KOPT-K1 (cell line): ENCODE data around the gene GALNS.

Experiments used
- H3K27ac ChIP-seq: fragments of 200-600 bp; sonication (generic); 2 replicates; pipeline ENCODE4 v1.5.1; 2016; ENCODE audit warnings: antibody characterized with exemption, mild to moderate bottlenecking, low read depth, low read length; ENCODE audit not compliant: poor library complexity, severe bottlenecking
- H3K36me3 ChIP-seq: fragments of 200-600 bp; sonication (generic); 2 replicates; pipeline ENCODE4 v1.5.1; 2017; ENCODE audit warnings: antibody characterized with exemption, mild to moderate bottlenecking, low read length, moderate library complexity; ENCODE audit not compliant: insufficient read depth
- H3K9me3 ChIP-seq: fragments of 200-600 bp; sonication (generic); 2 replicates; pipeline ENCODE4 v1.5.1; 2017; ENCODE audit warnings: antibody characterized with exemption, low read length, mild to moderate bottlenecking; ENCODE audit not compliant: insufficient read depth, poor library complexity, severe bottlenecking

Gene GALNS

DNA sequence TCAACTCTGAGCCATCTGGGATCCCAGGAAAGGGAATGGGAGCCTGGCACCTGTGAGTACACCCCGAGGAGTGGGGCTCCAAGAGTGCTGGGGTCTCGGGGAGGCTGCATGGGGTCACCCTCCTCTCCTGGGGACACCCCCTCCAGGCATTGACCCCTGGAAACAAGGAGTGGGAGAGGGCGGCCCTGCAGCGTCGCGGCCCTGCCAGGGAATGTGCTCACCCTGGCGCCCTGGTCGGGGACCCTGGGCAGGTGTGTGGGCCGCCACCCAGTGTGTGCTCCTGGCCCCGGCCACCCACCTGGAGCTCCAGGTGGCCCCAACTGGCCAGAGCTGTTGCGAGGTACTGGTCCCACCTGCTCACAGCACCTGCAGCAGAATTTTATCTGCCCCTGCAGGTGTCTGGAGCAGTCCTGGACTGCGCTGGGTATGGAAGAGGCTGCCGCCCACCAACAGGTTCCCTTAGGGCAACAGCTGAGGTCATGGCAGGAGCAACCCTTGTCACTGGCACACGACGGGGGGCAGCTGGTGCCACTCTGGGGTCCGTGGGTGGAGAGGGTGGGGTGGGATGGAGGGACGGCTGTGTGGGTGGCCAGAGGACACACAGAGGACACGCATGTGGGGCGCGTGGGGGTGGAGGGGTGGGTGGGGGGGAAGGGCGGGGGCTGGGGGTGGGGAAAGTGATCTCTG lies 15.1 kb upstream of the GALNS start:
- Histone ChIP-seq H3K27ac (no peak overlapping the region), H3K9me3 (no peaks in the 10 kb centered on the region), H3K36me3 (peaks cover 30% of the 10 kb centered on the region)

DNA sequence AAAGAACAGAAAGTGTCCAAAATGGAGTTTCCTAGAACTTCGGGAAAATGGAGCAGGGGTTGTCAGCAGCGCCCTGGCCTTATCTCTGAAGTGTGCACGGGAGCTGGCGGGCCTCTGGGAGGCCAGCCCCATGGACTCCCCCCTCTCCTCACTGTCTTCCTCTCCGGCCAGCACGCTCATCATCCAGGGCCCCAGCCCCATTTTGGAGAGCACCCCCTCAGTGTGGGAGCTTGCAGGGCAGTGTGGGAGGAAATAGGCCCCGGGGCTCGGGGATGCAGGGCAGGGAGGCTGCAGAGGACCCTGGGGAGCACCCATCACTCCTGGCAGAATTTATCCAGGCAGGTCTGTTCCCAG lies 14.6 kb upstream of the GALNS start:
- no peak overlapping the region for H3K27ac ChIP-seq
- no peaks in the 10 kb centered on the region for H3K9me3 ChIP-seq
- H3K36me3 ChIP-seq = peaks cover 24% of the 10 kb centered on the region

DNA sequence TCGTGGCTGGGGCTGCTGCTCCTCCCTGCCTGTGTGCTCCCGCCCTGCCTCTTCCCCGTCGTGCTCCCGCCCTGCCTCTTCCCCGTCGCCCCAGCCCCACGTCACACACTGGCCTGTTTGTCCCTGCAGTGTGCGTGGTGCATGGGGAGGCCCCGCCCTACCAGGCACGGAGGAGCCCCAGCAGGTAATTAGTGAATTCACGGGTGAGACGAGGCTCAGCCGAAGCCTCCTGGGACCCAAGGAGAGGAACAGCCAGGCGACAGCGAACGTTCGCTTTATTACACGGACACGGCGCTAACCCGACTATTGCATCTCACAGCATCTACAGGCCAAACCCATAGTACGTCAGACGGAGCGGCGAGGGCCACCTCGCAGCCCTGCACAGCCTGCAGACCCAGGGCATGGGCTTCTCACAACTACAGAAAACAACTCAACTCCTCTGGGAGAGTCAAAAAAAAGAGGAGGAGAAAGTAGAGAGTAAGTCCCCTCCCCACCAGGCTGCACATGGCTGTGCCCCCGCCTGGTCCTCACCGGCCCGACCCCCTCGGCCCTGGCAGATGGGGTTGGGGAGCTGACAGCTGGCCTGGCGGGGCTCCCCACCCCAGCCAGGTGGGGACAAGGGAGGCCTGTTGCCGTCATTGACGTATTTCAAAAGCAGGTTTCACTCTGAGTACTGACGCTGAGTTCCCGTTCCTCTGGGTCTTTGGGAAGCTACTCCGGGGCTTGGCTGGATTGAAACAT lies 14.0 kb upstream of the GALNS start:
- Histone ChIP-seq H3K27ac (no peak overlapping the region), H3K36me3 (peaks cover 19% of the 10 kb centered on the region), H3K9me3 (no peaks in the 10 kb centered on the region)

DNA sequence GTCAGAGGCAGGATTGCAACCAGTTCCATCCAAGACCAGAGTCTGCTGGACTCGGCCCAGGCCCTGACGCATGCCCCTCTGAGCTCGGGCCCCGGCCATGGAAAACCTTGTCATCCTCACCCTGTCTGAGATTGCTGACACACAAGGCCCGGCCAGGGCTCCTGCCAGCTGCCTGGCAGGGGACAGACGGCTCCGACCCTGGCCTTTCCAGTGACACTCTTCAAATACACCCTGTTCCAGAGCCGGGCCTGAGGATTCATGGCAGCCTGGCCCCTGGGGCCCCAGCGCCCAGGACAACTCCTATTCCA lies 12.9 kb upstream of the GALNS start:
- peaks cover 7% of the 10 kb centered on the region for H3K36me3 ChIP-seq
- H3K27ac ChIP-seq = no peak overlapping the region
- no peaks in the 10 kb centered on the region for H3K9me3 ChIP-seq

DNA sequence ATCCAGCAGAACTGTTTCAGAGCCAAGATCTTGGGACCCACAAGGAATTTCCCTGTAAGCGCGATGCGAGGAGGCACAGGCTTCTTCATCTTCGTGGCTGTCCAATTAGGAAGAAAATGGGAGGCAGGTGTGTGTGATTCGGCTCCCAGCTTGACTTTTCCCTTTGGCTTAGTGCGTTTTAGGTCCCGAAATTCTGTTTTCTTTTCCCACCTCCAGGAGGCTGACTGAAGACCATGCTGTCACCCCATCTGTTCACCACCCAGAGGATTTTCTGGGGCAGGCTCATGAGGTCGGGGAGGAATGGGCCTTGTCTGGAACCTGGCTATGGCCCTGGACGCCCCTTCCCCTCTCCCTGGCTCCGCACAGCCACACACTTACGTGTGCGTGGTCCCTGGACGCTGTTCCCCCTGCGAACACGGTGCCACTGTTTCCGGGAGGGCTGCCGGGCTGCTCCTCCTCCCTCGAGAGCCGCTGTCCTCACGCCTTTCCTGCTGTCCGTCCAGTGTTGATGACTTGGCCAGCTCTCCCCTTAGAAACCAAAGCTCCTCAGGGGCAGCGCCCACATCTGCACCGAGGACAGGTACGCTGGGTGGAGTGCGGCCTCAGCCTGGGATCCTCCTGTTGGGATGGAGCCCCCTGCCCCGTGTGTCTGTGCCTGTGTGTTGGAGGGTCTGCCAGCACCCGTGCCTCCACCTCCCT lies 12.4 kb upstream of the GALNS start:
- Histone ChIP-seq H3K36me3 (peaks cover 2% of the 10 kb centered on the region; the same call in 1 of the 2 replicates), H3K27ac (no peak overlapping the region), H3K9me3 (no peaks in the 10 kb centered on the region)

DNA sequence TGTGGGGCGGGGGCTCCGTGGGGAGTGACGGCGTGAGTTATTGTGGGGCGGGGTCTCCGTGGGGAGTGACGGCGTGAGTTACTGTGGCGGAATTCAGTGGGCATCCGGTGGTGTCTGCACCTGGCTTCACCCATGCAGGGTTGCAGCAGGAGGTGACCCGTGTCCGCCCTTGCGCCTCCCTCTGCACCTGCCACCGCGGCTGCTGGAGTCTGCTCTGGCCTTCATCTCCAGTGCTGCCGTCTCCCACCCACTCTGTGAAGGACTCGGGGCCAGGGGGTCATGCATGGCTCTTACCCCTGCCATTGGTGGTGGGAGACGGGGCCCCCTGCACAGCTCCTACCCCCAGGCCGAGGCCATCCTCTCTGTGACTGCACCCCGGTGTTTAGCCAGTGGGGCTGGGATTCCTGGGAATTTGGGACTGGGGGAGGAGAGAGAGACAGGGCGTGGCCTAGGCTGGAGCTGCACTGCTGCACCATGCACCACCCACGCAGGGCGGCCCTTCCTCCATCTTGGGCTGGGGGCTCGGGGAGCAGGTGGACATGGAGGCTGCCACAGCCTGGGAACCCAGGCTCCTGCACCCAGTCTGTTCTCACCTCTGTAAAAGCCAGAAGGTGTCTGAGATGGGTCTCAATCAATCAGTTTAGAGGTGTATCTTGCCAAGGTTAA lies 11.0 kb upstream of the GALNS start:
- Histone ChIP-seq H3K27ac (no peak overlapping the region), H3K9me3 (no peaks in the 10 kb centered on the region), H3K36me3 (no peaks in the 10 kb centered on the region)

DNA sequence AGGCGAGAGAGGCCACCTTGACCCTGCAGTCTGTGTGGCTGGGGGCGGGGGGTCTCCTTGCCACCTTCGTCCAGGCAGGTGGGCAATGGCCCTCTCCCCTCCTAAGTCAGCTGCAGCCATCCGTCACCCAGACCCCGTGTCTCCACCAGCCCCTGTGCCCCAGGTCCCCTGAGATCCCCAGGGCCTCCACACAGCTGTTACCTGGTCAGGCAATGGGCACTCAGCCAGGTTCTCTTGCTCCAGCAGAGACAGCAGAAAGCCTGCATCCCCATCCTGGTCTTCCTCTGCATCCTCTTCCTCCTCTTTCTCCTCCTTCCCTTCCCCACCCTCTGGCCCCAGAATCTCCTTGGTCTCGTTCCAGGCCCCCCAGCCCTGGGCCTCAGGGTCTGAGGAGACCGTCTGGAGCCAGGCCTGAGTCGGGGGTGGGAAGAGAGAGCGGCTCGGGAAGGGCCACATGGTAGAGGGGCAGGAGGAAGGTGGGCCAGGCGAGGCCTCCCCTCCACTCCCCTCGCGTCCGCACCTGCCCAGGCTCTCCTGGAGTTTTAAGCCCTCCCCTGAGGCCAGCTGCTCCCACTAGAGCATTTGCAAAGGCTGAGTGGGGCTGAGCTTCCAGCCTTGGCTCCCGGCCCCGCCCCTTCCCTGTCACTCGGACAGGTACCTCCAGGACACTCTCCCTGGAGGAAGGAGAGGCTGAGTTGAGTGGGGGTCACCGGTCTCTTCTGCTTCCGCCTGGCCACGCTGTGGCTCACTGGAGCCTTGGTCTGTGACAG lies 9.6 kb upstream of the GALNS start, which contains the start of gene PABPN1L:
Gene PABPN1L (minus strand): TSS at position 510 of the 770 bp plus-strand sequence. CDS start 54 bp downstream, at position 456.
- H3K36me3 ChIP-seq = peaks cover 2% of the 10 kb centered on the region; the same call in 1 of the 2 replicates
- no peak within 1 kb of the TSS for H3K27ac ChIP-seq
- H3K9me3 ChIP-seq = no peaks in the 10 kb centered on the region

DNA sequence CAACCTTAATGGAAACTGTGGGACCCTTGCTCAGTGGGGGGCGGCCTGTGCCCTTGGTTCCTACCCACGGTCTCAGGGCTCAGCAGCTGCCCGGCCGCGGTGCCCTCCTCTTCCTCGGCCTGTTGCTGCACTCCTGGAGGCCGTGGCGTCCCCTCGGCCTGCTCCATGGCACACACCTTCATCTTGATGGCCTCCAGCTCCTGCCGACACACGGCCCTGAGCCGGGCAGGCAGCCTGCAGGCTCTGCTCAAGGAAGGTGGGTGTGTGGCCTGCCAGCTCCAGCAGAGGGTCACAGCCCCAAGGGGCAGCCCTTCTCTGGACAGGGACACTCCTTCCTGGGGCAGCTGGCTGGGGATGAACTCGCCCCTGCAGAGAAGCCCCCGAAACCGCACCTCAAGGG lies 9.0 kb upstream of the GALNS start:
- H3K36me3 ChIP-seq = peaks cover 8% of the 10 kb centered on the region
- no peak overlapping the region for H3K27ac ChIP-seq
- H3K9me3 ChIP-seq = no peaks in the 10 kb centered on the region

DNA sequence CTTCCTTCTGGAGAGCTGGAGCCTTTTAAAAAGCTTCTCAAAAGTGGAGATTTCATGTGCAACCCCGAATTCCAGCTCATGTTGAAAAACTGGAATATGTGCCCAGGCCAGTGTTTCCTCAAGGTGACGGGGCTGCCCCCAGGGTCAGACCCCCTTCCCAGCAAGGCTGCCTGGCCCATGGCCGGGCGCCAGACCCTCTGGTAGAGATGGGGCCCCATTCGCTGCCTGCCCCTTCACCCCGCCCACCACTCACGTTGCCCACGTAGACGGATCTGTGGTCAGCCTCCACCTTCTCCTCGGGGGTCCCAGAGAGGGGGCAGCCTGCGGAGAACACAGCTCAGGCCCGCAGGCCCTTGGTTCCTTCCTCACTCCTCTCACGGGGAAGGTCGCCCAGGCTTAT lies 8.6 kb upstream of the GALNS start:
- Histone ChIP-seq H3K27ac (no peak overlapping the region), H3K9me3 (no peaks in the 10 kb centered on the region), H3K36me3 (peaks cover 13% of the 10 kb centered on the region)

DNA sequence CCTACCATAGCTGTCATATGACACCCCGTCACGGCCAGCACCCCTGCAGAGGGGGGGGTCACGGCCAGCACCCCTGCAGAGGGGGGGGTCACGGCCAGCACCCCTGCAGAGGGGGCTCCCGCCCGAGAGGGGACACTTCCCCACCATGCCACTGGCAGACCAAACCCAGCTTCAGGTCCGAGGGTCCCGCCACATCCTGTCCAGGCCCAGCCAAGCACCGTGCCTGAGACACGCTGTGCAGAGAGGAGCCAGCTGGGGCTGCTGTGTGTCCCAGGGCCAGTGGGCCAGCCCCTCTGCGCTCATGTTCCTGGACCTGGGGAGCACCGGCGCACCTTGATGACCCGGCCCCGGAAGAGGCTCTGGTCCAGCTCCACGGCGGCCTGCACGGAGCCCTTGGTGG lies 7.8 kb upstream of the GALNS start:
- Histone ChIP-seq H3K36me3 (peaks cover 21% of the 10 kb centered on the region), H3K27ac (no peak overlapping the region), H3K9me3 (no peaks in the 10 kb centered on the region)

DNA sequence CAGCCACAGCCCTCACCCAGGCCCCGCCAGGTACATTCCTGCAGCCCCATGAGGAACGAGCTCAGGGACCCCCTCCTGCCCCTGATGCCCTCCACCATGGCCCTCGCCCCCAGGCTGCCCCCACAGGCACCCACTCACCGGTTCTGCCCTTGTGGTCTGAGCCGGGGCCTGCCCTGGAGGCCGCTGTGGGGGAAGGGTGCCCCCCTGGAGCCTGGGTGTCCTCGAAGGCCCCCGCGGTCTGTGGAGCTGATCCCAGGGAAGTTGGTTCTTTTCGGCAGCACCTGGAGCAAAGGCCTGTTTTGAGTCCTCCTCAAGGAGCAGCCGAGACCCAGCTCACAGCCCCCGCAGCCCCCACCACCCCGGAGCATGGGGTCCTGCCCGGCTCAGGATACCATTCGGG lies 7.4 kb upstream of the GALNS start:
- Histone ChIP-seq H3K9me3 (no peaks in the 10 kb centered on the region), H3K36me3 (peaks cover 25% of the 10 kb centered on the region), H3K27ac (no peak overlapping the region)

DNA sequence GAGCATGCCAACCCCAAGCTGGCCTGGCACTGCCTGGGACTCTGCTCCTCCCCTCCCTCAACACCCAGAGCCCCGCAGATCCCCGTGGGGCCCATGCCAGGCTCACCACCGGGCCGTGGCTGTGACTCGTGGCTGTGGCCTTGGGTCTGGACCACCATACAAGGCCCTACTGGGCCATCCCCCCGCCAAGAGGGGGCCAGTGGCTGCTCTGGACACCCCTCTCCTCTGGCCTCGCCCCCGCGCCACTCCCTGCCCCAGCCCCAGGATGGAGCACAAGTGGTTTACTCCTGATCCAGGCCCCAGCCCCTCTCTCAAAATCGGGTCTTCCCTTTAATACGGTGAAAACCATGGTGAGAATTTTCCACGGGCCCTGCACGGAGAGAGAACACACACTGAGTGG lies 6.7 kb upstream of the GALNS start:
- no peak overlapping the region for H3K27ac ChIP-seq
- H3K36me3 ChIP-seq = peaks cover 30% of the 10 kb centered on the region
- H3K9me3 ChIP-seq = no peaks in the 10 kb centered on the region

DNA sequence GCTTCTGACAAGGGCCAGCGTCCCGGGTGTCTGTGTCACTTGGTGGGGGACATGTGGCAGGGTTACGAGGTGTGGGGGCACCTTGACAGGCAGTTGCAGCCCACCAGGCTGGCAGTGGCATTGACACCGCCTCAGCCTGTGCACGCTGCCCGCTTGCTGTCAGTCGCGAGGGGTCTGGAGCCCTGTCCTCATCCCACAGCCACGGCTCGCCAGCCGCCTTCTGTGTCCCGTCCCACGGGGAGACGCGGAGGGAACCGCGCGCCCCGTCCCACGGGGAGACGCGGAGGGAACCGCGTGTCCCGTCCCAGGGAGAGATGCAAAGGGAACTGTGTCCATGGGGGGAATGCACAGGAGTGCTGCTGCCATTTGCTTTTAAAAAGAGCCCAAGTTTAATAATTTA lies 6.2 kb upstream of the GALNS start:
- no peaks in the 10 kb centered on the region for H3K9me3 ChIP-seq
- no peak overlapping the region for H3K27ac ChIP-seq
- H3K36me3 ChIP-seq = peaks cover 30% of the 10 kb centered on the region

DNA sequence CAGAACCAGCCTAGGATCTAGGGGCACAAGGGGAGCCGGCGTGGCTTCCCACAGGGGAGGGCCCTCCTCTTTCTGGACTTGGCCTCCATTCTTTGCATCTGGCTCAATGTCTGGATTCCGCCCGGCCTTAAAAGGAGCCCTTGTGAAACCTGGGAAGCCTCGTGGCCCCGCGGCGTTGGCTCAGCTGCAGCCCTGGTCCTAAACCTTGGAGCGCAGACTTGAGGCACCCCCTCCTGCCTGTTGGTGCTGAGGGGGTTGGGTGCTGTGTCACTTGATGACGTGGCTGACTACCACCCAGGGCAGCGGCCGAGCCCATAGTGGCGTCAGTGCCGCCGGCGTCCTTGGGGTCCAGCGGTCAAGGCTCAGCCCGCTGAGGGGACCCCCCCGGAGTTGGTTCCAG lies 4.6 kb upstream of the GALNS start:
- Histone ChIP-seq H3K27ac (no peak overlapping the region), H3K36me3 (peaks cover 30% of the 10 kb centered on the region), H3K9me3 (no peaks in the 10 kb centered on the region)
